SH-SY5Y (cell line): Measurements from ENCODE around the gene ARHGAP42.

ENCODE experiments used
- GATA2 ChIP-seq: IDR thresholded peaks from 2 replicates; pipeline ENCODE4 v1.6.1; 2011; ENCODE audit warnings: mild to moderate bottlenecking, low read depth, low read length
- GATA3 ChIP-seq: IDR thresholded peaks from 2 replicates; pipeline ENCODE4 v1.6.1; 2011; ENCODE audit warnings: low read depth, mild to moderate bottlenecking, low read length, moderate library complexity

Gene ARHGAP42

GRCh38 chr11:100687054-100687629, at the start of gene ARHGAP42:
Gene ARHGAP42 (plus strand): TSS chr11:100687288. CDS start chr11:100687679, 391 bp downstream.
- TF ChIP-seq GATA2 (no peak), GATA3 (no peak)

- TF ChIP-seq GATA2 (no peak), GATA3 (no peak)
Measured at GRCh38 chr11:100637706-100638105, 49.4 kb upstream of the ARHGAP42 start.

- TF ChIP-seq GATA3 (no peak), GATA2 (no peak)
Measured at GRCh38 chr11:100638648-100639047, 48.4 kb upstream of the ARHGAP42 start.

GRCh38 chr11:100639140-100639539, 47.9 kb upstream of the ARHGAP42 start:
- TF ChIP-seq GATA3 = no peak
- no peak for TF ChIP-seq GATA2

- TF ChIP-seq GATA3 (no peak), GATA2 (no peak)
Measured at GRCh38 chr11:100640071-100640470, 47.0 kb upstream of the ARHGAP42 start.

GRCh38 chr11:100640646-100641045, 46.4 kb upstream of the ARHGAP42 start:
- TF ChIP-seq GATA3 = no peak
- no peak for TF ChIP-seq GATA2

- TF ChIP-seq GATA3 (no peak), GATA2 (no peak)
Measured at GRCh38 chr11:100641456-100641855, 45.6 kb upstream of the ARHGAP42 start.

GRCh38 chr11:100646545-100646944, 40.5 kb upstream of the ARHGAP42 start:
- TF ChIP-seq GATA3 (no peak), GATA2 (no peak)

- no peak for TF ChIP-seq GATA2
- TF ChIP-seq GATA3 = no peak
Measured at GRCh38 chr11:100647861-100648260, 39.2 kb upstream of the ARHGAP42 start.

GRCh38 chr11:100663583-100663982, 23.5 kb upstream of the ARHGAP42 start:
- no peak for TF ChIP-seq GATA2
- no peak for TF ChIP-seq GATA3

- TF ChIP-seq GATA2 (no peak), GATA3 (no peak)
Measured at GRCh38 chr11:100663996-100664395, 23.1 kb upstream of the ARHGAP42 start.

GRCh38 chr11:100667449-100667848, 19.6 kb upstream of the ARHGAP42 start:
- no peak for TF ChIP-seq GATA2
- TF ChIP-seq GATA3 = no peak

- TF ChIP-seq GATA2 (no peak), GATA3 (no peak)
Measured at GRCh38 chr11:100670140-100670539, 16.9 kb upstream of the ARHGAP42 start.

- no peak for TF ChIP-seq GATA2
- no peak for TF ChIP-seq GATA3
Measured at GRCh38 chr11:100671471-100671870, 15.6 kb upstream of the ARHGAP42 start.

- TF ChIP-seq GATA3 (no peak), GATA2 (no peak)
Measured at GRCh38 chr11:100672498-100673033, 14.5 kb upstream of the ARHGAP42 start.

- TF ChIP-seq GATA2 (no peak), GATA3 (no peak)
Measured at GRCh38 chr11:100673063-100673462, 14.0 kb upstream of the ARHGAP42 start.

- TF ChIP-seq GATA3 (no peak), GATA2 (no peak)
Measured at GRCh38 chr11:100674212-100674611, 12.9 kb upstream of the ARHGAP42 start.
